HG03196 (cell line): ENCODE data around the gene CCDC81.

Source experiments
- ATAC-seq: cut with Tn5 transposase; IDR thresholded peaks from one replicate; pipeline ENCODE4 v1.9.1; 2021; ENCODE audit not compliant: unreplicated experiment

The CCDC81 gene

DNA sequence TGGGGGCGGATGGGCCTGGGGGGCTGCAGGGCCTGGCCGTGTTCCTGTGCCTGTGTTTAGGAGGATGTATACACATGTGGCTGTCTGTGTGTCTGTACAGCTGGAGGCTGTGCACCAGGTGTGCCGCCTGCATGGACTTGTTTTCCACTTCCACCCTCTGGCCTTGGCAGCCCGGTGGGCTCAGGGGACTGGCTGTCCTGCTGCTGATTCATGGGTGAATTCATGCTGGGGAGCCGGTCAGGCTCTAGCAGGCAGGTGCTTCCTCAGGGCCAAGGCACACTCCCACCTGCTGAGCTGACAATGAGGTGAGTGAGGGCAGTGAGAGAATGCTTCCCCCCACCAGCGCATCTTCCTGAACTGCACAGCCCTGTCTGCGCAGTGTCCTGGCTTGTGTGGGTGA, 88.4 kb downstream of the CCDC81 start:
- ATAC-seq = no peak

DNA sequence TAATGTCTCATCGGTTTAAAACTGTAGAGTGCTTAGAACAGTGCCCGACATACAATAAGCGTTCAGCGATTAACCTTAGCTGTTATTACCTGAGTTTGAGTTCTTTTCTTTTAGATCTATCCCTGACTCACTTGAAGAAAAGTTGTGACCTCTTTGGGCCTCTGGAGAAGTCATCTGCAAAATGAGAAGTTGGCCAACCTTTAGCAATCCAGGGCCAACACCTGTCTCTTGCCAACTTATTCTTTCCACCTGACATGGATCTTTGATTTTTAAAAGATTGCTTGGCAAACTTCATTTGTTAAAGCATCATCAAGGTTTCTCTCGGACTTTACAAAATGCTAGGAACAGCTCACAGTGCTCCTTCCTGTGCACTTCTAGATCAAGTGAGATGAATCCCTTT, 89.3 kb downstream of the CCDC81 start:
- no peak for ATAC-seq

- ATAC-seq = no peak
Measured at GRCh38 chr11:86464509-86465221, 90.0 kb downstream of the CCDC81 start.

DNA sequence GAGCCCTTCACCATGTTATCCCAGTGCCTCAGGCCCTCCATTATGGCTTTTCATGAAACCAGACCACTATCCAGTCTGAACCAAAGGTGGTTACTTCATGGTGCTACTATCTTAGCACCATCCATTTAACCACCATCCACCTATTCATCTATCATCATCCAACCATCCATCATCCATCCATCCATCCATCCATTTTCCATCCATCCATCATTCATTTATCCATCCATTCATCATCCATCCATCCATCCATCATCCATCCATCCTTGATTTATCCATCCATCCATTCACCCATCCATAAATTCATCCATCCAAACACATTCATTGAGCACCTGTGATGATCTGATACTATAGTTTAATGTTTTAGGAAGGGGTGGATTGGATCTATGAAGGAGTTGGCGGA, 93.5 kb downstream of the CCDC81 start:
- no peak for ATAC-seq

DNA sequence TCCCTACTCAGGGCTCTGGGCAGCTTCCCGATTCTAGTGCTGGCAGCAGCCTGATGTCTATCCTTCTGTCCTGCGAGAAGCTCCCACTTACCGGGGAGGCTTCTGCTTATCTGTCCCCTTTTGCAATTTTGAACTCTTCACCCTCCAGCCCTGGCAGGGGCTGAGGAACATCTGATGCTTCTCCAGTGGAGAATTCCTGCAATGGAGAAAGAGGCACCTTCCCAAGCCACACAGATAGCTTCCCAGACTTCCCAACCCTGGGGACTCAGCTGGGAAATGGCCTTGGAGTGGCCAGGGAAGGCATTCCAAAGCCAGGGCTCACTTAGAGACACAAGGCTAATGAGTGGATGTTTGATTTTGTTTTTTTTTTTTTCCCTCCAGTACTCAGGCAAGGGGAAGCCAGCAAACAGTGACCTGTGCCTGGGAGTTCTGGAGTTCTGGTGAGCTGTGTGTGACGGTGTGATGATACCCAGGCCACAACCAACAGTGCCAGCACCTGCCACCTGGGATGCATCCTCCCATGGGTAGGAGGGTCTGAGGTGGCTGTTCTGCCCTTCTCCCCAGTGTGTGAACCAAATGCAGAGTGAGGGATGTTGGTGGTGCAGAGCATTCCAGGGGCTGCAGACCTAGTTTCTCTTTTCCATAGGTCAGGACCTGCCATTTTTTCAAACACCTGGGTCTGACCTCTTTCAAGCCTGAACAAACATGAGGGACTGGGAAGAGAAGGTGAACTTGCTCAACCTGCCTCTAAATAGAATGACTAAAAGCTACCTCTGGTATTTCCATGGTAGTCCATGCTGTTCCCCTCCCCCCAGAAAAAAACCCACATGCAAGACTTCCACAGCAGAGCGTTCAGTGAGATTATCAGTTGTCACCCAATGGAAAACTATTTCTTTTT, 95.1 kb downstream of the CCDC81 start:
- no peak for ATAC-seq
